Bronchial epithelial cell (primary cell): ENCODE results near the gene IQSEC1. TPM values are rescaled to one million over a fixed set of nuclear protein-coding genes. Genes with fewer than 3 reads are reported as not detected.

Source experiments
- DNase-seq: peaks from one replicate; pipeline ENCODE4 v3.0.0-alpha.2; 2010; ENCODE audit warnings: low read depth
- FAIRE-seq: peaks from 2 replicates; lab custom pipeline; 2011; peaks lifted over from hg19 to GRCh38; lab: Jason Lieb, UNC
- H3K27me3 ChIP-seq: 2 replicates; pipeline ENCODE4 v1.5.1; 2011; ENCODE audit warnings: low read length; ENCODE audit not compliant: control insufficient read depth, insufficient read depth
- H3K36me3 ChIP-seq: 2 replicates; pipeline ENCODE4 v1.5.1; 2011; ENCODE audit warnings: low read length; ENCODE audit not compliant: control insufficient read depth, insufficient read depth
- H3K4me3 ChIP-seq: 2 replicates; pipeline ENCODE4 v1.5.1; 2011; ENCODE audit warnings: mild to moderate bottlenecking, low read depth, low read length, control low read depth
- total RNA-seq: library from RNA; depleted of rRNA; stranded (reverse); fragments of >200 nt; gene quantifications from 2 replicates; pipeline ENCODE4 v1.2.1, GENCODE V29; 2014
- TF ChIP-seq, protein P1 (sequence below): IDR thresholded peaks from 2 replicates; pipeline ENCODE4 v1.5.1; 2011; ENCODE audit warnings: mild to moderate bottlenecking, moderate library complexity, low read length, control low read depth, inconsistent platforms; ENCODE audit not compliant: insufficient read depth, severe bottlenecking

The IQSEC1 gene
- total RNA-seq, 1 donor from 2014 or later, result 6.6 TPM

DNA sequence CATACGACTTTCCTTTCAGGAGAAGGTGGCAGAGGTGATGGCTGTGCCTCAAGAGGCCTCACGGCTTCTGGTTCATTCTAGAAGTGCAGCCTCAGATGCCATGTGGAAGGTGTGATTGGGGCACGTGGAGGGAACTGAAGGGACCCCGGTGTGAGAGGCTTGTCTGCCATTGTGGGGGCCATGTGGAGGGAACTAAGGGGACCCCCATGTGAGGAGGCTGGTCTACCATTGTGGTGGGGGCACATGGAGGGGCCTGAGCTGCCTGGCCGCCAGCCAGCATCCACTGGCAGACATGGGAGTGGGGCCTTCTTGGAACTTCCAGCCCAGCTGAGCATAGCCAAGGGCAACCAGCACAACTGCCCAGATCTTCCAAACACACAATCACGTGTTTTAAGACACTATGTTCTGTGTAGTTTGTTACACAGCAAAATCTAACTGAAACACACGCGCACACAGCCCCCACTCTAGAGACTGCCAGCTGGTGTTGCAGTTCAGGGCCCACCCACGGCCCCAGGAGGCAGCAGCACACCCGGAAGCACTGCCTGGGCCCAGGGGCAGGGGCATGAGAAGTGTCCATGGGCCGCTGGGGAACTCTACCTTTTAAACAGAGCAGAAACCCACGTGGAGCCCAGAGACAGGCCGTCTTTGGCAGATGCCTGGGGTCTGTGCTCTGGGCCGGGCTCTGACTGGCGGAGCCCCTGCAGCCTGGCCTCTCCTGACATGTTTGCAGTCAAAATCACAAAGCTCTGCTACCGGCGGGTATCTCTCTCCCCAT is 66.8 kb downstream of the IQSEC1 start:
- Histone ChIP-seq H3K4me3 (no peak overlapping the region), H3K27me3 (no peaks in the 10 kb centered on the region), H3K36me3 (no peaks in the 10 kb centered on the region)
- TF ChIP-seq, protein P1, sequence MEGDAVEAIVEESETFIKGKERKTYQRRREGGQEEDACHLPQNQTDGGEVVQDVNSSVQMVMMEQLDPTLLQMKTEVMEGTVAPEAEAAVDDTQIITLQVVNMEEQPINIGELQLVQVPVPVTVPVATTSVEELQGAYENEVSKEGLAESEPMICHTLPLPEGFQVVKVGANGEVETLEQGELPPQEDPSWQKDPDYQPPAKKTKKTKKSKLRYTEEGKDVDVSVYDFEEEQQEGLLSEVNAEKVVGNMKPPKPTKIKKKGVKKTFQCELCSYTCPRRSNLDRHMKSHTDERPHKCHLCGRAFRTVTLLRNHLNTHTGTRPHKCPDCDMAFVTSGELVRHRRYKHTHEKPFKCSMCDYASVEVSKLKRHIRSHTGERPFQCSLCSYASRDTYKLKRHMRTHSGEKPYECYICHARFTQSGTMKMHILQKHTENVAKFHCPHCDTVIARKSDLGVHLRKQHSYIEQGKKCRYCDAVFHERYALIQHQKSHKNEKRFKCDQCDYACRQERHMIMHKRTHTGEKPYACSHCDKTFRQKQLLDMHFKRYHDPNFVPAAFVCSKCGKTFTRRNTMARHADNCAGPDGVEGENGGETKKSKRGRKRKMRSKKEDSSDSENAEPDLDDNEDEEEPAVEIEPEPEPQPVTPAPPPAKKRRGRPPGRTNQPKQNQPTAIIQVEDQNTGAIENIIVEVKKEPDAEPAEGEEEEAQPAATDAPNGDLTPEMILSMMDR, result no peak
- DNase-seq (no peak), FAIRE-seq (no peak)

DNA sequence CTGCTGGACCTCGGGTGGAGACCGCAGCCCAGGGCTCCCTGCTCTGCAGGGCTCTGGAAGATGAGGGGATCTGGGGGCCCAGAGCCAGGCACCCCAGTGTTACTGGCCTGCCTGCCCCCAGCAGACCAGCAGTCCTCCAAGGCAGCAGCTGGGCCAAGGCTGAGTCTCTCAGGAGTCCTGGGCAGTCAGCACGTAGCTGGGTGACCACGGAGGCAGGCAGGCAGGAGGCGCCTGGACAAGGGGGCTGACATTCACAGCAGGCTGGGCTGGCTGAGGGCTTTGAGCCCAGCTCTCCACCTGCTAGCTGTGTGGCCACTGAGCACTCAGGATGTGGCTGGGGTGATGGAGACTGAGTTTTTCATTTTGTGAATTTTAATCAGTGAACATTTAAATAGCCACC is 67.9 kb downstream of the IQSEC1 start:
- Histone ChIP-seq H3K36me3 (no peaks in the 10 kb centered on the region), H3K27me3 (no peaks in the 10 kb centered on the region), H3K4me3 (no peak overlapping the region)
- FAIRE-seq, result no peak
- no peak for DNase-seq
- TF ChIP-seq, protein P1, result no peak

DNA sequence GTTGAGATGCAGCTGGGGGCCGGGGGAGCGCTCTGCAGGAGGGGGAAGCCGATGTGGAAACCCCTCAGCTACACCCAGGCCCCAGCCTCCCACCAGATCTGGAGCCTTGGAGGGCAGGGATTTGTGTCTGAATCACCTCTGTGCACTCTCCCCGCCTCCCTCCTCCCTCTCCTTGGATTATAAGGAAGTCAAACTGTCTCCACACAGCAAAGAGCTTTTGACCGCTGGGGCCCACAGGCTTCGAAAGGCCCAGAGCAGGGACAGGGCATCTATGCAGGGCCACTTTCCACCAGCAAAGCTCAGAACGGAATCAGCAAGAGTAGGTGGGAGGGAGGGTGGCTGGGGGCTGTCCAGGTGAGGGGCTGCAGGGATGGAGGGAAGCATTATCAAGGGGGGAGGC is 68.9 kb downstream of the IQSEC1 start:
- no peak for DNase-seq
- FAIRE-seq, result no peak
- TF ChIP-seq, protein P1, result no peak

DNA sequence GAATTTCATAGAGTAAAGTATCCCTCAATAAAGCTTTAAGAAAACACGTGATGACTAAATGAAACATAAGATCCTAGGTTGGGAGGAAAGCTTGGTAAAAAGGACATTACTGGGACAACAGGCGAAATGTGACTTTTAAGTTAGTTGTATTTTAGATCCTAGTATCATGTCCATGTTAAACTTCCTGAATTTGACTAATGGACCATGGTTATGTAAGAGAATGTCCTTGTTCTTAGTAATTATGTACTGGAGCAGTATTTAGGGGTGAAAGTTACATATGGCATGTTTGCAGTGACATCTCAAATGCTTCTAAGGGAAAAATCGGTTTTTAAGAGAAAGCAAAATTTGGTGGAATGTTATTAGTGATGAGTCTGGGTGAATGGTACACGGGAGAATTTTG is 69.6 kb downstream of the IQSEC1 start:
- no peaks in the 10 kb centered on the region for H3K36me3 ChIP-seq
- no peak overlapping the region for H3K4me3 ChIP-seq
- no peak for DNase-seq
- no peaks in the 10 kb centered on the region for H3K27me3 ChIP-seq
- no peak for FAIRE-seq
- TF ChIP-seq, protein P1, result no peak

More for the DNA sequence above, 68.9 kb downstream of the IQSEC1 start:
- H3K36me3 ChIP-seq, result no peaks in the 10 kb centered on the region
- H3K27me3 ChIP-seq, result no peaks in the 10 kb centered on the region
- no peak overlapping the region for H3K4me3 ChIP-seq

DNA sequence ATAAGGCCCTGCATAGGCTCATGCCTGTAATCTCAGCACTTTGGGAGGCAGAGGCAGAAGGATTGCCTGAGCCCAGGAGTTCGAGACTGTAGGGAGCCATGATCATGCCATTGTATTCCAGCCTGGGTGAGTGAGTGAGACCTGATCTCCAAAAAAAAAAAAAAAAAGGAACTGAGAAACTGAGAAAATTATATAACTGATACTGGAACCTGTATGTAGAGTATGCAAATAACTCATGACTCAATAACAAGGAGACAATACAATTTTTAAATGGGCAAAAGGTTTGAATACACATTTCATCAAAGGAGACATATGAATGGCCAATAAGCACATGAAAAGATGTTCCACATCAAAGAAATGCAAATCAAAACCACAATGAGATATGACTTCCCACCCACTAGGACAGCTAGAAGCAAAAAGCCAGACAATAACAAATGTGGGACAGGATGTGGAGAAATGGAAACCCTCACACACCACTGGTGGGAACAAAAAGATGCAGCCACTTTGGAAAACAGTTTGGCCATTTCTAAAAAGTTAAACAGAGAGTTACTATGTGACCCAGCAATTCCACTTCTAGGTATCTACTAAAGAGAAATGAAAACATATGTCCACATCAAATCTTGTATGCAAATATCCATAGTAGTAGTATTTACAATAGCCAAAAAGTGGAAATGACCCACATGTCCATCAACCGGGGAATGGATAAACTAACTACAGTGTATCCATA is 70.7 kb downstream of the IQSEC1 start:
- Histone ChIP-seq H3K36me3 (no peaks in the 10 kb centered on the region), H3K27me3 (no peaks in the 10 kb centered on the region), H3K4me3 (no peak overlapping the region)
- no peak for DNase-seq
- TF ChIP-seq, protein P1, result no peak
- no peak for FAIRE-seq
